Transverse colon (tissue), 4 donors: ENCODE results near the gene PIEZO2. TPM values are rescaled to one million over a fixed set of nuclear protein-coding genes. Genes with fewer than 3 reads are reported as not detected.

Experiments used
- DNase-seq: peaks from one replicate; pipeline ENCODE4 v3.0.0-alpha.2; 2019
- H3K27ac ChIP-seq, 4 donors: fragments of 200-600 bp; sonication (generic); 2 replicates each; pipeline ENCODE4 v1.5.1; 2016 to 2018; ENCODE audit warnings: inconsistent platforms in 4 of 4
- H3K27me3 ChIP-seq: fragments of 200-600 bp; sonication (generic); 2 replicates; pipeline ENCODE4 v1.5.1; 2017; ENCODE audit warnings: inconsistent platforms
- H3K36me3 ChIP-seq, 4 donors: fragments of 200-600 bp; sonication (generic); 2 replicates each; pipeline ENCODE4 v1.5.1; 2017 to 2019; ENCODE audit warnings: inconsistent platforms in 4 of 4
- H3K4me1 ChIP-seq, 4 donors: fragments of 200-600 bp; sonication (generic); 2 replicates each; pipeline ENCODE4 v1.5.1; 2017 to 2020; ENCODE audit warnings: inconsistent platforms in 4 of 4
- H3K4me3 ChIP-seq, 4 donors: fragments of 200-600 bp; sonication (generic); 1 replicate in 1 of 4; 2 replicates in 3 of 4; pipeline versions ENCODE4 v1.5.1 to v1.6.1; 2017 to 2019; ENCODE audit warnings: inconsistent platforms in 4 of 4
- H3K9me3 ChIP-seq, 2 donors: fragments of 200-600 bp; sonication (generic); 2 replicates each; pipeline ENCODE4 v1.5.1; 2017 to 2019; ENCODE audit warnings: inconsistent platforms in 2 of 2
- EP300 ChIP-seq: sonication (generic); formaldehyde crosslinking; IDR thresholded peaks from one replicate; pipeline ENCODE4 v1.6.1; 2017; ENCODE audit warnings: antibody characterized with exemption, low read depth
- POLR2A ChIP-seq: fragments of 450-650 bp; IDR thresholded peaks from one replicate; pipeline ENCODE4 v1.6.1; 2016; ENCODE audit warnings: antibody characterized with exemption, mild to moderate bottlenecking, moderate library complexity
- POLR2AphosphoS5 ChIP-seq, 3 donors: sonication (generic); formaldehyde crosslinking; IDR thresholded peaks; one replicate each; pipeline ENCODE4 v1.6.1; 2016; ENCODE audit warnings: antibody characterized with exemption in 3 of 3
- WGBS, 2 donors: methylation state at CpG; one replicate each; pipeline ENCODE4 v1.1.5; 2018; ENCODE audit warnings: low coverage in 1 of 2; 5-methylcytosine and 5-hydroxymethylcytosine counted together
- in situ Hi-C, 4 donors: fragments of 200-750 bp; cut with MboI; loops; one replicate each; pipeline versions ENCODE4 v1.15.0 to v1.15.1; 2017; ENCODE audit warnings: low sequenced_read_pairs in 3 of 4, low pct_ligation_motif_present in 1 of 4, low pct_unique_long_range_greater_than_20kb in 1 of 4
- intact Hi-C: fragments of 100-400 bp; cut with DNase I; formaldehyde crosslinking; loops from one replicate; pipeline ENCODE4 v1.15.1; 2023; ENCODE audit warnings: low total_unique reads
- total RNA-seq, 4 donors: library from RNA; depleted of rRNA; stranded (reverse); fragments of >200 nt; gene quantifications; one replicate each; pipeline ENCODE4 v1.1.0, GENCODE V29; 2016
- TF ChIP-seq, protein P1 (sequence below), 5 experiments: fragments of 200-600 bp in 3 of 5; fragments of 450-650 bp in 2 of 5; sonication (generic) in 3 of 5; IDR thresholded peaks; 1 replicate in 2 of 5; 2 replicates in 3 of 5; pipeline ENCODE4 v1.5.1; 2016 to 2017; ENCODE audit warnings: antibody characterized with exemption in 5 of 5, inconsistent platforms in 3 of 5, mild to moderate bottlenecking in 2 of 5, moderate library complexity in 1 of 5

PIEZO2 gene
- total RNA-seq, 4 donors from 2014 or later: 2.9 to 7.5 (median 4.5) TPM

DNA sequence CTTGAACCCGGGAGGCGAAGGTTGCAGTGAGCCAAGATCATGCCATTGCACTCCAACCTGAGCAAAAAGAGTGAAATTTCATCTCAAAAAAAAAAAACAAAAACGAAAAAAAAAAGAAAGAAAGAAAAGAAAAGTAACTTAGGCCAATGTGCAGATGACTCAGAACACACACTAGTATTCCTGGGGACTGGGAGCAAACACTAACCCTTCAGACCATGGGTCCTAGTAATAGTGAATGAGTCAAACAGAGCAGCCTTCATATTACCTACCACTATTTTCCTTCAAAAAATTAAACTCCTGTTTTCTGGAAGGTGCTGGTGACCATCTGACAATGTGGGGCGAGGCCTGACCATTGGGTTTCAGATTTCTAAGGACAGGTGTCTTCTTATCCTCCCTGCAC, 253.4 kb downstream of the PIEZO2 start:
- peaks cover 0 to 6% (median 0%) of the 10 kb centered on the region in 4 donors for H3K4me1 ChIP-seq
- H3K27ac ChIP-seq: no peak overlapping the region
- WGBS, 2 donors: 55 to 63% methylated on average over 4 of the region's 4 CpGs
- H3K36me3 ChIP-seq: no peaks in the 10 kb centered on the region
- H3K4me3 ChIP-seq: no peak overlapping the region
- no peaks in the 10 kb centered on the region for H3K27me3 ChIP-seq
- intact Hi-C loops: no loop called here
- in situ Hi-C loops: no loop called here
- TF ChIP-seq EP300 (no peak), POLR2A (no peak), POLR2AphosphoS5 (IDR thresholded peaks at IDR 0.05) (no peak)
- no peaks in the 10 kb centered on the region for H3K9me3 ChIP-seq
- no peak for DNase-seq

DNA sequence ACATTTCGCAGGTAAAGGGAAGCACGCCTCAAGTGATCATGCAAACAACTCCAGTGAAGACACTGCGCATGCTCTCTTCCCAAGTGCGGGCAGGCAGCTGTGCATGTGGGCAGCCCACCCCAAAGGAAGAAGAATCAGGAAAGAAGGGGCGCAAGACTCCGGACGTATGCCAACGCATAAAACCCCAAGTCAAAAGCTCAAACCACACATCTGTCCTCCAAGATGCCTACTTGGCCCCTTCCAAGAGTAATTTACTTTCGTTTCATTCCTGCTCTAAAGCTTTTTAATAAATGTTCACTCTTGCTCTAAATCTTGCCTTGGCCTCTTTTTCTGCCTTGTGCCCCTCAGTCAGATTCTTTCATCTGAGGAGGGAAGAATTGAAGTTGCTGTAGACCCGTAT, 254.9 kb downstream of the PIEZO2 start:
- in situ Hi-C loops: no loop called here
- 89 to 90% methylated on average over 2 to 10 of the region's 10 CpGs for WGBS, 2 donors
- H3K4me1 ChIP-seq: peaks cover 0 to 6% (median 0%) of the 10 kb centered on the region in 4 donors

DNA sequence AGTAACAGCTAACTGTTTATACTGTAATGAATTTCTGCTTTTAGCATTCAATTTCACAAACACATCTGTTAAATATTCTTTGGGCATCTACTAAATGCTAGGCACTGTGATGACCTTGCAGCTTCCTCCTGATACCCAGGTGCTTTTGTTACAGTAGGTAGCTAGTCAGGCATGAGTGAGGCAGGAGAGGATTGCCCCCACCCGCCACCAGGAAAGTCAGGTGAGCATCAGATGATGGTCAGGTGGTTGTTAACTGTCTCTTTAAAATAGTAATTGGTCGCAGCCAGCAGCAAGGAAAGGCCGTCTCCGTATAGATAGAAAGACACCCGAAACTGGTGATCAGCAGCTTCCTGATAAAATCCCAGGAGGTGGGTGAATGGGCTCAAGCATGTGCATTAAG, 255.6 kb downstream of the PIEZO2 start:
- intact Hi-C loops: no loop called here
- Histone ChIP-seq H3K27ac (no peak overlapping the region), H3K4me3 (no peak overlapping the region), H3K36me3 (no peaks in the 10 kb centered on the region), H3K9me3 (no peaks in the 10 kb centered on the region), H3K27me3 (no peaks in the 10 kb centered on the region), H3K4me1 (peaks cover 0 to 6% (median 0%) of the 10 kb centered on the region in 4 donors)
- DNase-seq: no peak
- no peak for TF ChIP-seq EP300
- no peak for TF ChIP-seq POLR2A
- TF ChIP-seq, protein P1, sequence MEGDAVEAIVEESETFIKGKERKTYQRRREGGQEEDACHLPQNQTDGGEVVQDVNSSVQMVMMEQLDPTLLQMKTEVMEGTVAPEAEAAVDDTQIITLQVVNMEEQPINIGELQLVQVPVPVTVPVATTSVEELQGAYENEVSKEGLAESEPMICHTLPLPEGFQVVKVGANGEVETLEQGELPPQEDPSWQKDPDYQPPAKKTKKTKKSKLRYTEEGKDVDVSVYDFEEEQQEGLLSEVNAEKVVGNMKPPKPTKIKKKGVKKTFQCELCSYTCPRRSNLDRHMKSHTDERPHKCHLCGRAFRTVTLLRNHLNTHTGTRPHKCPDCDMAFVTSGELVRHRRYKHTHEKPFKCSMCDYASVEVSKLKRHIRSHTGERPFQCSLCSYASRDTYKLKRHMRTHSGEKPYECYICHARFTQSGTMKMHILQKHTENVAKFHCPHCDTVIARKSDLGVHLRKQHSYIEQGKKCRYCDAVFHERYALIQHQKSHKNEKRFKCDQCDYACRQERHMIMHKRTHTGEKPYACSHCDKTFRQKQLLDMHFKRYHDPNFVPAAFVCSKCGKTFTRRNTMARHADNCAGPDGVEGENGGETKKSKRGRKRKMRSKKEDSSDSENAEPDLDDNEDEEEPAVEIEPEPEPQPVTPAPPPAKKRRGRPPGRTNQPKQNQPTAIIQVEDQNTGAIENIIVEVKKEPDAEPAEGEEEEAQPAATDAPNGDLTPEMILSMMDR (IDR thresholded peaks at IDR 0.05): no peak
- no peak for TF ChIP-seq POLR2AphosphoS5 (IDR thresholded peaks at IDR 0.05)
- 91% methylated on average over 5 of the region's 5 CpGs; no CpG with 5 or more reads in 1 of the 2 donors for WGBS, 2 donors
- in situ Hi-C loops: no loop called here

More for the DNA sequence above, 254.9 kb downstream of the PIEZO2 start:
- TF ChIP-seq POLR2A (no peak), POLR2AphosphoS5 (IDR thresholded peaks at IDR 0.05) (no peak), EP300 (no peak)
- TF ChIP-seq, protein P1 (IDR thresholded peaks at IDR 0.05): no peak
- Histone ChIP-seq H3K36me3 (no peaks in the 10 kb centered on the region), H3K9me3 (no peaks in the 10 kb centered on the region), H3K4me3 (no peak overlapping the region), H3K27ac (no peak overlapping the region), H3K27me3 (no peaks in the 10 kb centered on the region)
- DNase-seq: no peak
- intact Hi-C loops: no loop called here

DNA sequence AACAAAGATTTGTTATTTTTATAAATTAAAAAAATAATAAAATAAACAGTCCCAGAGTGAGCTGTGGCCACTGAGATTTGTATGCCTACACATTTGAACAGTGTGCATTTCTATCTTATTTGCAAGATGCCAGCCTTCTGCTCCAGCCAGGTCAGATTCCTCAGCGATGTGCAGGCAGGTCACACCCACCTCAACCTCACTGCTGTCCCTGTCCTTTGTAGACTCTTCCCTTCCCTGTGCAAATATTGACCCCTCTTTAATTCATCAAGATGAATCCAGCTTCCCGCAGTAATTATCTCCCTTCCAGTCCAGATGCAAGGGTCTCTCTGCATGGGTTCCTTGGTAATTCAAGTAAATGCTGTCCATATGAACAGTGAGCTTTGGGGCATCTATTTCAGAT, 256.2 kb downstream of the PIEZO2 start:
- 25 to 48% methylated on average over 2 of the region's 2 CpGs for WGBS, 2 donors

More for the DNA sequence above, 256.2 kb downstream of the PIEZO2 start:
- Histone ChIP-seq H3K36me3 (no peaks in the 10 kb centered on the region), H3K4me1 (peaks cover 0 to 6% (median 0%) of the 10 kb centered on the region in 4 donors), H3K9me3 (no peaks in the 10 kb centered on the region), H3K27me3 (no peaks in the 10 kb centered on the region), H3K4me3 (no peak overlapping the region), H3K27ac (no peak overlapping the region)
- TF ChIP-seq POLR2A (no peak), EP300 (no peak), POLR2AphosphoS5 (IDR thresholded peaks at IDR 0.05) (no peak)
- TF ChIP-seq, protein P1 (IDR thresholded peaks at IDR 0.05): no peak
- DNase-seq: no peak
- intact Hi-C loops (no loop called here), in situ Hi-C loops (no loop called here)
